GM23248 (cell line): ENCODE measurements around the gene SGMS1. TPM values are rescaled to one million over a fixed set of nuclear protein-coding genes. Genes with fewer than 3 reads are reported as not detected.

Experiments used
- DNase-seq: peaks from one replicate; pipeline ENCODE4 v3.0.0-alpha.2; 2015
- H2AFZ ChIP-seq: fragments of 200-600 bp; sonication (generic); 2 replicates; pipeline ENCODE4 v1.6.1; 2016; ENCODE audit warnings: antibody characterized with exemption
- H3F3A ChIP-seq: fragments of 200-600 bp; sonication (generic); 2 replicates; pipeline ENCODE4 v1.6.1; 2016; ENCODE audit warnings: mild to moderate bottlenecking, antibody characterized with exemption, mixed run types; ENCODE audit not compliant: insufficient read depth
- H3K27ac ChIP-seq: fragments of 200-600 bp; sonication (generic); 2 replicates; pipeline ENCODE4 v1.5.1; 2016; ENCODE audit warnings: mild to moderate bottlenecking
- H3K27me3 ChIP-seq: fragments of 200-600 bp; sonication (generic); replicated peaks from 2 replicates; pipeline ENCODE4 v1.6.1; 2016; ENCODE audit warnings: mild to moderate bottlenecking; ENCODE audit not compliant: insufficient read depth
- H3K36me3 ChIP-seq: fragments of 200-600 bp; sonication (generic); 2 replicates; pipeline ENCODE4 v1.6.1; 2016; ENCODE audit warnings: low read depth, mild to moderate bottlenecking
- H3K4me1 ChIP-seq: fragments of 200-600 bp; sonication (generic); 2 replicates; pipeline ENCODE4 v1.6.1; 2016; ENCODE audit warnings: mild to moderate bottlenecking; ENCODE audit not compliant: insufficient read depth
- H3K4me2 ChIP-seq: fragments of 200-600 bp; sonication (generic); one replicate; pipeline ENCODE4 v1.6.1; 2016; ENCODE audit warnings: mild to moderate bottlenecking; ENCODE audit not compliant: unreplicated experiment
- H3K4me3 ChIP-seq: fragments of 200-600 bp; sonication (generic); 2 replicates; pipeline ENCODE4 v1.5.1; 2016; ENCODE audit warnings: mild to moderate bottlenecking
- H3K79me2 ChIP-seq: fragments of 200-600 bp; sonication (generic); 2 replicates; pipeline ENCODE4 v1.6.1; 2016; ENCODE audit warnings: mild to moderate bottlenecking; ENCODE audit not compliant: insufficient read depth
- H3K9ac ChIP-seq: fragments of 200-600 bp; sonication (generic); 2 replicates; pipeline ENCODE4 v1.6.1; 2016; ENCODE audit warnings: mild to moderate bottlenecking
- H3K9me2 ChIP-seq: fragments of 200-600 bp; sonication (generic); 2 replicates; pipeline ENCODE4 v1.6.1; 2016; ENCODE audit warnings: mixed run types, mild to moderate bottlenecking, moderate library complexity; ENCODE audit not compliant: insufficient read depth
- H3K9me3 ChIP-seq: fragments of 200-600 bp; sonication (generic); one replicate; pipeline ENCODE4 v1.6.1; 2017; ENCODE audit warnings: low read depth
- H4K20me1 ChIP-seq: fragments of 200-600 bp; sonication (generic); 2 replicates; pipeline ENCODE4 v1.6.0; 2016; ENCODE audit not compliant: insufficient read depth
- EZH2 ChIP-seq: fragments of 200-600 bp; sonication (generic); IDR thresholded peaks from 2 replicates; pipeline ENCODE4 v1.6.1; 2018; ENCODE audit warnings: antibody characterized with exemption, mild to moderate bottlenecking; ENCODE audit not compliant: insufficient read depth, poor library complexity, severe bottlenecking
- EZH2phosphoT487 ChIP-seq: fragments of 200-600 bp; sonication (generic); IDR thresholded peaks from 2 replicates; pipeline ENCODE4 v1.6.1; 2018; ENCODE audit warnings: antibody characterized with exemption, moderate library complexity, mild to moderate bottlenecking, low read depth; ENCODE audit not compliant: insufficient read depth
- WGBS, 2 experiments: methylation state at CpG; one replicate each; pipeline ENCODE4 v1.1.6; 2015 to 2017; ENCODE audit warnings: low lambda C conversion rate in 2 of 2, low coverage in 1 of 2; ENCODE audit errors: missing lambda C conversion rate in 2 of 2; 5-methylcytosine and 5-hydroxymethylcytosine counted together
- in situ Hi-C: fragments of 300-500 bp; cut with MboI; formaldehyde crosslinking; loops from 2 replicates; pipeline ENCODE4 v1.15.0; 2020
- polyA plus RNA-seq: library from polyadenylated mRNA; unstranded; fragments of >200 nt; fragmentation: Nextera tagmentation; extraction: Ambion mirVana; gene quantifications from 2 replicates; pipeline ENCODE4 v1.2.1, GENCODE V29; 2016
- total RNA-seq: library from RNA; depleted of rRNA; stranded (reverse); fragments of >200 nt; shearing (Covaris generic); gene quantifications from 2 replicates; pipeline ENCODE4 v1.2.3, GENCODE V29; 2014

Gene SGMS1
- total and polyA plus RNA-seq, 2 experiments from 2014 or later: 22.7 to 53.6 TPM

DNA sequence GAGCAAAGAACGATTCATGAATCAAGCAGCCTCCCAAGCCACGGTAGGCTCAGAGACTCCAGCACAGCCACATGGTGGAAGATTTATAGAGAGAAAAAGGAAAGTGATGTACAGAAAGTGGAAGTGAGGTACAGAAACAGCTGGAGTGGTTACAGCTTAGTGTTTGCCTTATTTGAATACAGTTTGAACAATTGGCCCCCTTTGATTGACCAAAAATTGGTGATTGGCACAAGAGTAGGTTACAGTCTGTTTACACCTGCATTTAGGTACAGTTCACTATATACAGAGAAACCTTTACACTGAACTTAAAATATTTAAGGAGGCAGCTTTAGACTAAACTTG is 236.1 kb downstream of the SGMS1 start:
- Histone ChIP-seq H3K9ac (no peak overlapping the region), H3K9me2 (no peaks in the 10 kb centered on the region), H4K20me1 (0 out of 2 replicates have a peak, but pooled peaks cover 4% of the 10 kb centered on the region), H2AFZ (no peak overlapping the region), H3K4me2 (no peak overlapping the region), H3K4me1 (peaks cover 12% of the 10 kb centered on the region), H3F3A (no peaks in the 10 kb centered on the region), H3K4me3 (no peak overlapping the region), H3K79me2 (peaks cover 100% of the 10 kb centered on the region), H3K27me3 (no peaks in the 10 kb centered on the region), H3K27ac (no peak overlapping the region), H3K9me3 (no peaks in the 10 kb centered on the region), H3K36me3 (no peaks in the 10 kb centered on the region)
- TF ChIP-seq EZH2phosphoT487 (no peak), EZH2 (no peak)
- in situ Hi-C loops: no loop called here
- DNase-seq: no peak
- 74 to 82% methylated on average over 2 of the region's 2 CpGs for WGBS, 2 experiments

DNA sequence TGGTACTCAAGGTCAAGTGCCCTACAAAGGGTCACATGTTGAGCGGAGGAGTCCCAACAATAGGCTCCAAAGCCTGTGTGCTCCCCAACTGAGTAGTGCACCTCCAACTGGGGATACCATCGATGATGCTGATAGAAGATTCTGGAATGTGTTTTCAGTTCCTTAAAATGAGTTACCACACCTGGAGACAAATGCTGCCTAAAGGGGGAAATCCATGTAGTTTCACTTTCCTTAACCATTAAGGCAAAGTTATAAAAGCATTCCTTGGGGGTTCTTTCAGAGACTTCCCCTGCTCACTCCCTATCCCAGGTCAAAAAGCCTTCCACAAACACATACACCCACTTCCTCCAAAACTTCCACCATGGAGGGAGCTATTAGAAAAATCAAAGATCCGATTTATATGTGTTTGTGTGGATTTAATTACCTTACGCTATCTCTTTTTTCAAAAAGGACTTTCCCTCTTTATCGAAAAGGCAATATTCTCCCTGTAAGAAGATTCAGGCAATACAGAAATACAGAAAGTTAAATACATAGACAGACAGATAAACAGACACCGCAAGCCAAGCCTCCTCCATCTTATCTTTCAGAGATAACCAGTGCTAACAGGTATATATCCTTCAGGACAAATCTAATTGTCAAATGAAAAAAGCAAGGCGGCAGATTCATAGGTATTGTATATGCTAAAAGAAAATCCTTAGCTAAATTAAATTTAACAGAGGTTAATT is 236.6 kb downstream of the SGMS1 start:
- Histone ChIP-seq H3K4me1 (peaks cover 17% of the 10 kb centered on the region), H3K36me3 (no peaks in the 10 kb centered on the region), H3K9me2 (no peaks in the 10 kb centered on the region), H4K20me1 (0 out of 2 replicates have a peak, but pooled peaks cover 4% of the 10 kb centered on the region), H2AFZ (no peak overlapping the region), H3K9ac (no peak overlapping the region), H3K4me2 (no peak overlapping the region), H3K27ac (no peak overlapping the region), H3F3A (no peaks in the 10 kb centered on the region), H3K27me3 (no peaks in the 10 kb centered on the region), H3K9me3 (no peaks in the 10 kb centered on the region), H3K79me2 (peaks cover 100% of the 10 kb centered on the region), H3K4me3 (no peak overlapping the region)
- TF ChIP-seq EZH2phosphoT487: no peak
- TF ChIP-seq EZH2: no peak
- in situ Hi-C loops: no loop called here
- 97 to 98% methylated on average over 7 of the region's 7 CpGs for WGBS, 2 experiments
- no peak for DNase-seq

DNA sequence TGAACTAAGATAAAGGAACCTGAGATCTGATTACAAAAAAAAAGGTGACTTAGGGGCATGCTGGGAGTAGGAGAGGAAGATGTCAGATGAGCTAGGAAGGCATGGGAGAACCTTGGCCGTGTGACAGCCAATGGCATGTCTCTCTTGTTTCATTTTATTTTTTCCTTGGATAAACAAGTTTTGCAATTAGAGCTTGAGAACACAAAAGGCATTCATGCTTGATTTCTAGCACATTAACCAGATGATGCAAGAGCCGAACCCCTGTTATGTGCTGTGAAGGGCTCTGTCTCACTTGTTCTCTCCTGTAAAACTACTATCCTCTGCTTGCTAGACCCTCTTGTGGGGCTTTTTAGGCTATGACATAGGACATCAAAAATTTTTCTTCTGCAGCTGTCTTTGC is 238.1 kb downstream of the SGMS1 start:
- Histone ChIP-seq H3K9ac (no peak overlapping the region), H3K27me3 (no peaks in the 10 kb centered on the region), H2AFZ (no peak overlapping the region), H3K4me1 (peaks cover 25% of the 10 kb centered on the region), H3K4me2 (no peak overlapping the region), H3K79me2 (peaks cover 100% of the 10 kb centered on the region), H3K4me3 (no peak overlapping the region), H3K36me3 (no peaks in the 10 kb centered on the region), H3F3A (no peaks in the 10 kb centered on the region), H3K9me2 (no peaks in the 10 kb centered on the region), H4K20me1 (0 out of 2 replicates have a peak, but pooled peaks cover 4% of the 10 kb centered on the region), H3K27ac (no peak overlapping the region), H3K9me3 (no peaks in the 10 kb centered on the region)
- DNase-seq: peak; percentile 24
- in situ Hi-C loops: no loop called here
- no peak for TF ChIP-seq EZH2
- TF ChIP-seq EZH2phosphoT487: no peak
- WGBS, 2 experiments: 24 to 26% methylated on average over 2 of the region's 2 CpGs

DNA sequence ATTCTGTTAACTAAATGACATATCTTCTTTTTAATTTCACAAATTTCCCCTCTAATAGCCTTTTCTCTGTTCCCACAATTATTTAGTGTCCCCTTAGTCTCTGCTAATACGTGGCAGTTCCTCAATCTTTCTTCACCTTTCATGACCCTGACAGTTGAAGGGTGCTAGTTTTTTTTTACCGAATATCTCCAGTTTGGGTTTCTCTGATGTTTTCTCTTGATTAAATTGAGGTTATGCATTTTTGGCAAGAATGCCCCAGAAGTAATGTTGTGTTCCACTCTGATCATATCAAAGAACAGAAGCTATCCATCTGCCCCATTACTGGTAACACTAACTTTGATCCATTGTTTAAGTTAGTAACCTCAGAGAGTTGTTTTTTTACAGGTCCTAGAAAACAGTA is 238.9 kb downstream of the SGMS1 start:
- H3K27me3 ChIP-seq: no peaks in the 10 kb centered on the region
- no peak overlapping the region for H3K4me3 ChIP-seq
- peaks cover 100% of the 10 kb centered on the region for H3K79me2 ChIP-seq
- H2AFZ ChIP-seq: no peak overlapping the region
- in situ Hi-C loops: no loop called here
- no peak overlapping the region for H3K27ac ChIP-seq
- H3K9me3 ChIP-seq: no peaks in the 10 kb centered on the region
- no peaks in the 10 kb centered on the region for H3K36me3 ChIP-seq
- no peaks in the 10 kb centered on the region for H4K20me1 ChIP-seq
- no peaks in the 10 kb centered on the region for H3F3A ChIP-seq
- peaks cover 25% of the 10 kb centered on the region for H3K4me1 ChIP-seq
- no peak for DNase-seq
- no peak overlapping the region for H3K9ac ChIP-seq
- H3K4me2 ChIP-seq: no peak overlapping the region
- TF ChIP-seq EZH2 (no peak), EZH2phosphoT487 (no peak)
- H3K9me2 ChIP-seq: no peaks in the 10 kb centered on the region
- 70 to 78% methylated on average over 2 of the region's 2 CpGs for WGBS, 2 experiments

DNA sequence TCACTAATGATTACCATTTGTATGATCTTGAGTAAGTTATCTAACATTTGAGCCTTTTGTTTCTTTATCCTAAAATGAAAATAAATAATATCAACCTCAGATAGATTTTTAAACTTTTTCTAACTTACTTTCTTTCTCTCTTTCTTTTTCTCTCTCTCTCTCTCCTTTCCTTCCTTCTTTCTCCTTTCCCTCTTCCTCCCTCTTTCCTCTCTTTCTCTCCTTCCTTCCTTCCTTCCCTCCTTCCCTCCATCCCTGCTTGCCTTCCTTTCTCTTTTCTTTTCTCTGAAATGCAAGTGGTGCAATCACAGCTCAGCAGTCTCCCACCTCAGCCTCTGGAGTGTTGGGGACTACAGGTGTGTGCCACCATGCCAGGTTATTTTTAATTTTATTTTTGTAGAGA is 239.5 kb downstream of the SGMS1 start:
- no peaks in the 10 kb centered on the region for H3K27me3 ChIP-seq
- H3K9ac ChIP-seq: no peak overlapping the region
- no peak overlapping the region for H3K4me2 ChIP-seq
- H2AFZ ChIP-seq: no peak overlapping the region
- H3K79me2 ChIP-seq: peaks cover 100% of the 10 kb centered on the region
- peaks cover 25% of the 10 kb centered on the region for H3K4me1 ChIP-seq
- TF ChIP-seq EZH2phosphoT487 (no peak), EZH2 (no peak)
- no peaks in the 10 kb centered on the region for H4K20me1 ChIP-seq
- no peaks in the 10 kb centered on the region for H3K9me2 ChIP-seq
- no peaks in the 10 kb centered on the region for H3F3A ChIP-seq
- in situ Hi-C loops: no loop called here
- H3K27ac ChIP-seq: no peak overlapping the region
- no peak for DNase-seq
- no peak overlapping the region for H3K4me3 ChIP-seq
- H3K9me3 ChIP-seq: no peaks in the 10 kb centered on the region
- no peaks in the 10 kb centered on the region for H3K36me3 ChIP-seq
